GM19023 (cell line): ENCODE measurements around the gene PFKFB2.

Source experiments
- ATAC-seq: cut with Tn5 transposase; IDR thresholded peaks from one replicate; pipeline ENCODE4 v1.9.1; 2021; ENCODE audit warnings: mild to moderate bottlenecking, moderate library complexity; ENCODE audit not compliant: unreplicated experiment

Gene PFKFB2

GRCh38 chr1:207052911-207053769 is at the start of gene PFKFB2:
PFKFB2 (plus strand) TSS chr1:207053275; CDS start chr1:207054718, 1,443 bp downstream.
- ATAC-seq, result peak; percentile 86

GRCh38 chr1:207004931-207005830 is 47.9 kb upstream of the PFKFB2 start:
- no peak for ATAC-seq

- no peak for ATAC-seq
These were observed 47.0 kb upstream of the PFKFB2 start for GRCh38 chr1:207006083-207006482.

GRCh38 chr1:207006914-207007313 is 46.2 kb upstream of the PFKFB2 start:
- no peak for ATAC-seq

GRCh38 chr1:207007352-207008033 is 45.6 kb upstream of the PFKFB2 start:
- ATAC-seq, result no peak

- ATAC-seq, result no peak
These were observed 43.8 kb upstream of the PFKFB2 start for GRCh38 chr1:207009182-207009850.

- no peak for ATAC-seq
These were observed 43.1 kb upstream of the PFKFB2 start for GRCh38 chr1:207009945-207010344.

GRCh38 chr1:207010726-207011125 is 42.3 kb upstream of the PFKFB2 start:
- ATAC-seq, result no peak

GRCh38 chr1:207013321-207014085 is 39.6 kb upstream of the PFKFB2 start:
- ATAC-seq, result no peak

- ATAC-seq, result no peak
These were observed 38.3 kb upstream of the PFKFB2 start for GRCh38 chr1:207014728-207015127.

GRCh38 chr1:207015791-207016190 is 37.3 kb upstream of the PFKFB2 start:
- ATAC-seq, result no peak

- ATAC-seq, result no peak
These were observed 35.2 kb upstream of the PFKFB2 start for GRCh38 chr1:207017615-207018559.

- no peak for ATAC-seq
These were observed 34.4 kb upstream of the PFKFB2 start for GRCh38 chr1:207018707-207019106.

GRCh38 chr1:207019161-207019560 is 33.9 kb upstream of the PFKFB2 start:
- ATAC-seq, result no peak

- no peak for ATAC-seq
These were observed 33.4 kb upstream of the PFKFB2 start for GRCh38 chr1:207019661-207020060.

GRCh38 chr1:207020065-207020708 is 32.9 kb upstream of the PFKFB2 start:
- ATAC-seq, result no peak

- ATAC-seq, result no peak
These were observed 32.4 kb upstream of the PFKFB2 start for GRCh38 chr1:207020709-207021107.

- no peak for ATAC-seq
These were observed 31.8 kb upstream of the PFKFB2 start for GRCh38 chr1:207021139-207021861.
